ENCODE results near the gene ACAD9.

- TF ChIP-seq CTCF (IDR thresholded peaks at IDR 0.05) (no peak), POLR2A (IDR thresholded peaks at IDR 0.05) (no peak)
Observed at GRCh38 chr3:128895843-128896697, 16.6 kb downstream of the ACAD9 start.
